Left kidney (tissue), 1 donor: ENCODE data around the gene CBLN1. TPM values are rescaled to one million over a fixed set of nuclear protein-coding genes. Genes with fewer than 3 reads are reported as not detected.

Experiments used
- polyA plus RNA-seq: library from polyadenylated mRNA; unstranded; fragments of 120-200 nt; gene quantifications from one replicate; pipeline ENCODE4 v1.2.1, GENCODE V29; 2013; ENCODE audit not compliant: insufficient read length

The CBLN1 gene
- polyA plus RNA-seq, 1 donor = 0.32 TPM

Other genes starting within 250 kb of the CBLN1 start
- not detected for gene C16orf78, start 92.0 kb upstream of the CBLN1 start, polyA plus RNA-seq